HUES64 (cell line): ENCODE measurements around the gene FMN2.
"Not testable (repeated sequence)": the region's sequence is repeated elsewhere in the genome, so short reads cannot be mapped to it uniquely, and the experiment has no call there.

ENCODE experiments used
- H3K27ac ChIP-seq: 2 replicates; pipeline ENCODE4 v1.7.0; 2013; ENCODE audit warnings: low read depth, low read length, inconsistent platforms
- H3K27me3 ChIP-seq: 2 replicates; pipeline ENCODE4 v1.6.1; 2013; ENCODE audit warnings: mild to moderate bottlenecking, low read length; ENCODE audit not compliant: insufficient read depth
- H3K36me3 ChIP-seq: 2 replicates; pipeline ENCODE4 v1.6.1; 2013; ENCODE audit warnings: mild to moderate bottlenecking, low read length; ENCODE audit not compliant: insufficient read depth
- H3K4me1 ChIP-seq: 2 replicates; pipeline ENCODE4 v1.6.1; 2013; ENCODE audit warnings: mild to moderate bottlenecking, low read length, moderate library complexity; ENCODE audit not compliant: insufficient read depth
- H3K4me3 ChIP-seq: 2 replicates; pipeline ENCODE4 v1.5.1; 2013; ENCODE audit warnings: mild to moderate bottlenecking, low read length, moderate library complexity
- H3K9ac ChIP-seq: 2 replicates; pipeline ENCODE4 v1.6.1; 2013; ENCODE audit warnings: mild to moderate bottlenecking, low read depth, low read length
- H3K9me3 ChIP-seq: 2 replicates; pipeline ENCODE4 v1.6.1; 2013; ENCODE audit warnings: low read depth, low read length; ENCODE audit not compliant: insufficient read depth
- WGBS: fragments of 150-250, 120-280 bp; methylation state at CpG from one replicate; pipeline ENCODE4 v1.1.7; 2013; ENCODE audit warnings: missing lambda C conversion rate; 5-methylcytosine and 5-hydroxymethylcytosine counted together

FMN2 gene

GRCh38 chr1:240256836-240257503 lies 165.3 kb downstream of the FMN2 start:
- Histone ChIP-seq H3K9ac (no peak overlapping the region), H3K27ac (no peak overlapping the region), H3K9me3 (no peaks in the 10 kb centered on the region), H3K36me3 (no peaks in the 10 kb centered on the region), H3K4me3 (no peak overlapping the region), H3K4me1 (no peaks in the 10 kb centered on the region), H3K27me3 (no peaks in the 10 kb centered on the region)
- 94% methylated on average over 4 of the region's 4 CpGs for WGBS

DNA sequence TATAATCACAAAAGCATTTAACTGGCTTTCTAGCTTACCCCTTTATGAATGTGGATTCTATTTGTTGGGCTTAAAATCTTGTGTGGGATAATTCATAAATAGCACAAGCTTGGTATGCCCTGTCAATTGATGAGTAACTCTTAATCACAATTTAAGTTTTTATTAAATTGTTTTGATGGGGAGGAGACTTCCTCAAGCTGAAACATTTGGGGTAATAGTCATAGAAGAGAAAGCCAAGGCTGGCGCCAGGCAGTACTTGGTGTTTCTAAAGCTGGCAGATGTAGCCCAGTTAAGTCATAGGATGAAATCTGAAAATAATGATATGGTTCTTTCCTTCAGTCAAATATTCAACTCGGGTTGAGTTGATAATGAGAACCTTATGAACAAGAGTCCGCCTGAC lies 167.2 kb downstream of the FMN2 start:
- Histone ChIP-seq H3K9ac (no peak overlapping the region), H3K27ac (no peak overlapping the region), H3K9me3 (no peaks in the 10 kb centered on the region), H3K4me1 (no peaks in the 10 kb centered on the region), H3K4me3 (no peak overlapping the region), H3K27me3 (no peaks in the 10 kb centered on the region), H3K36me3 (no peaks in the 10 kb centered on the region)
- WGBS = 92% methylated on average over 3 of the region's 3 CpGs

DNA sequence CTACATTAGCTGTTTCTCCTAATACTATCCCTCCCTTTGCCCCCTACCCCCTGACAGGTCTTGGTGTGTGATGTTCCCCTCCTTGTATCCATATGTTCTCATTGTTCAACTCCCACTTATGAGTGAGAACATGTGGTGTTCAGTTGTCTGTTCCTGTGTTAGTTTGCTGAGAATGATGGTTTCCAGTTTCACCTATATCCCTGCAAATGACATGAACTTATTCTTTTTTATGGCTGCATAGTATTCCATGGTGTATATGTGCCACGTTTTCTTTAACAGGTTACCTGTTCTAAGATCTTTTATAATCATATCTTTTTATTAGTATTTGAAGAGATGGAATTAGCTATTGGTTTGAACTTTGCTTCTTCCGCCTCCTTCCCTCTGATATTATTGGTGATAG lies 172.8 kb downstream of the FMN2 start:
- not testable (repeated sequence) for H3K9ac ChIP-seq, H3K4me1 ChIP-seq, H3K9me3 ChIP-seq, H3K36me3 ChIP-seq, H3K4me3 ChIP-seq, H3K27ac ChIP-seq, H3K27me3 ChIP-seq
- 100% methylated on average over 1 of the region's 2 CpGs for WGBS

- H3K9ac ChIP-seq = no peak overlapping the region
- no peak overlapping the region for H3K27ac ChIP-seq
- no CpG with 5 or more reads among the region's 2 CpGs for WGBS
- H3K4me1 ChIP-seq = no peaks in the 10 kb centered on the region
- no peaks in the 10 kb centered on the region for H3K9me3 ChIP-seq
- no peaks in the 10 kb centered on the region for H3K27me3 ChIP-seq
- H3K4me3 ChIP-seq = no peak overlapping the region
- no peaks in the 10 kb centered on the region for H3K36me3 ChIP-seq
Measured at GRCh38 chr1:240271081-240271480, 179.4 kb downstream of the FMN2 start.

DNA sequence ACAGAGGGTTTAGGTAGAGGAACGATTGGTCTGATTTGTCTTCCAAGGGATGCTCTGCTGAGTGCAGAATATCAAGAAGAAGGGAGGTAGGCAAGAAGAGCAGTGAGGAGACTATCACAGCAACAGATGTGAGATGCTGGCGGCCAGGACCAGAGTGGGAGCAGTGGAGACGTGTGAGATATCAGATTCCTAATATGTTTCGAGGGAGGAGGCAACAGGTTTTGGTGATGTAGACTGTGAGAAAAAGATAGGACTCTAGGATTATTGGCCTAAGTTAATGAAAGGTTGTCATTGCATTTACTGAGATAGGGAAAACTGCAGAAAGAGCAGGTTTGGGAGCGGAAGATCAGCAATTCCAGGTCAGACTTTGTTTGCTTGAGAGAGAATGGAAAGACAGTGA lies 182.9 kb downstream of the FMN2 start:
- Histone ChIP-seq H3K27ac (no peak overlapping the region), H3K9me3 (no peaks in the 10 kb centered on the region), H3K4me3 (no peak overlapping the region), H3K27me3 (no peaks in the 10 kb centered on the region), H3K36me3 (no peaks in the 10 kb centered on the region), H3K9ac (no peak overlapping the region), H3K4me1 (no peaks in the 10 kb centered on the region)
- WGBS = 86% methylated on average over 5 of the region's 5 CpGs

GRCh38 chr1:240275219-240275618 lies 183.5 kb downstream of the FMN2 start:
- H3K27ac ChIP-seq, H3K27me3 ChIP-seq, H3K9ac ChIP-seq, H3K4me1 ChIP-seq, H3K4me3 ChIP-seq, H3K9me3 ChIP-seq, H3K36me3 ChIP-seq: not testable (repeated sequence)

- 90% methylated on average over 6 of the region's 6 CpGs for WGBS
- no peaks in the 10 kb centered on the region for H3K4me1 ChIP-seq
- no peaks in the 10 kb centered on the region for H3K27me3 ChIP-seq
- H3K4me3 ChIP-seq = no peak overlapping the region
- H3K36me3 ChIP-seq = no peaks in the 10 kb centered on the region
- no peak overlapping the region for H3K9ac ChIP-seq
- H3K27ac ChIP-seq = no peak overlapping the region
- H3K9me3 ChIP-seq = no peaks in the 10 kb centered on the region
Measured at GRCh38 chr1:240278082-240278481, 186.4 kb downstream of the FMN2 start.

DNA sequence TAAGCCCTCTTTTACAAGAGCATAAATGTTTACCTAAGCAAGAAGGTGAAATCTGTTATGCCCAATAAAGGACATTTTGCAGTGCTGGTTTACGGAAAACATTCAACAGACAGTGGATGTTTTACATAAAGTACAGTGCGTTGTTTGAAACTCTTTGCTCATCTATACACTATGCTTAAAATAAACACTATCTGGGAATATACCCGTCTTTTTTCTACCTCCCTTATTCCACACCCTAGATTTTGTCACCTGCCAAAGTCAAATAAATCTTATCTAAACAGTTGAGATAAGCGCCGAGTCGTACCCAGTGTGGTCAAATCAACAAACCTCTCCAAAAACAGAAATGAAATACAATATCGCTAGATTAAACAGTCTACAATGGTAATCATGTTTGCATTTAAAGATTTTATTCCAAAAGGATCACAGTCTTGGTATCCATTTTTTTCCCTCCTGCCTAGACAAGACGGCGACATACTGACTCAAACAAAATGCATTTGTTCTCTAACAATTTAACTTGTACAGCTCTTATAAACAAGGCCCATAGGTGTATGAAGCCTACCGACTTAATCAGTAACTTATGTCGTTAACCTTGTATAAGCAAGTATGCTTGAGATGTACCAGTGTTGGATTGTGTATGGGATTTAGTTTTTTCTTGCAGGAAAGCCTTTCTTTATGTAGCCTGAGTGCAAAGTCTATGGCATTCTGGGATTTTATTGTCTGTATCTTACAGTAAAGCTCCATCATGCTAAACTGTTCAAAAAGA lies 189.1 kb downstream of the FMN2 start:
- WGBS = 92% methylated on average over 11 of the region's 11 CpGs
- Histone ChIP-seq H3K27me3 (no peaks in the 10 kb centered on the region), H3K4me1 (no peaks in the 10 kb centered on the region), H3K9me3 (no peaks in the 10 kb centered on the region), H3K36me3 (no peaks in the 10 kb centered on the region), H3K9ac (no peak overlapping the region), H3K4me3 (no peak overlapping the region), H3K27ac (no peak overlapping the region)

DNA sequence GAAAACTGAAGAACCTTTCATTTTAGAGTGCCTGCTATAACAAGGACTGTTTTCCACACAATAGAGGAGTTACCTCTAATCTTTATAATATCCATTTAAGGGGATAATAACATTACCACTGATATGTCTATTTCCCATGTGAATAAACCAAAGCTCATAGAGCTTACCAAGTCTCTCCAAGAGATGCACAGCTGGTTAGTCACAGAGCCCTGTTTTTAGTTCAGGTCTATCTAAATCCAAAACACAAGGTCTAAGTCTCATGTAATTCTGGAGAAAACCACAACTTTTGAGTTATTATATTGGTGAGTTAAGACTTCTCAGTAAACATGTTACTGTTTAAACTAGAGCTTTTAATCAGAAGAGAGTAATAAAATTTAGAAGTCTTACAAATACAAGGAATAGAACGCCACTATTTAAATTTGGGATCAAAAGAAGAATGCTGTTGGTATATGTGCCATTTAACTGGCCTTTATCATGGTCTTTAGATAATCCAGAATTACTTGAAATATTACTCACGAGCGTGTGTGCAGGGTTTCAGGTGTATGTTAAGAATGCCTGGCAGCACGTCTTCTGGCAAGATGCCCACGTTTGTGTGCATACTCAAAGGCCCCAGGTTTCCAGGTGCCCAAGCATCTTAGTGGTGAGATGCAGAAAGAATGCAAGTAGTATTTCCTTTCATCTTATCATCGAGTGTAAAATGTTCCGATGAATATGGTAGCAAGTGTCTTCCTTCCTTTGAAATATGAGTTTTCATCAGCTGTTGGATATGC lies 190.6 kb downstream of the FMN2 start:
- 95% methylated on average over 7 of the region's 7 CpGs for WGBS
- Histone ChIP-seq H3K36me3 (no peaks in the 10 kb centered on the region), H3K9ac (no peak overlapping the region), H3K27me3 (no peaks in the 10 kb centered on the region), H3K27ac (no peak overlapping the region), H3K4me1 (no peaks in the 10 kb centered on the region), H3K4me3 (no peak overlapping the region), H3K9me3 (no peaks in the 10 kb centered on the region)

DNA sequence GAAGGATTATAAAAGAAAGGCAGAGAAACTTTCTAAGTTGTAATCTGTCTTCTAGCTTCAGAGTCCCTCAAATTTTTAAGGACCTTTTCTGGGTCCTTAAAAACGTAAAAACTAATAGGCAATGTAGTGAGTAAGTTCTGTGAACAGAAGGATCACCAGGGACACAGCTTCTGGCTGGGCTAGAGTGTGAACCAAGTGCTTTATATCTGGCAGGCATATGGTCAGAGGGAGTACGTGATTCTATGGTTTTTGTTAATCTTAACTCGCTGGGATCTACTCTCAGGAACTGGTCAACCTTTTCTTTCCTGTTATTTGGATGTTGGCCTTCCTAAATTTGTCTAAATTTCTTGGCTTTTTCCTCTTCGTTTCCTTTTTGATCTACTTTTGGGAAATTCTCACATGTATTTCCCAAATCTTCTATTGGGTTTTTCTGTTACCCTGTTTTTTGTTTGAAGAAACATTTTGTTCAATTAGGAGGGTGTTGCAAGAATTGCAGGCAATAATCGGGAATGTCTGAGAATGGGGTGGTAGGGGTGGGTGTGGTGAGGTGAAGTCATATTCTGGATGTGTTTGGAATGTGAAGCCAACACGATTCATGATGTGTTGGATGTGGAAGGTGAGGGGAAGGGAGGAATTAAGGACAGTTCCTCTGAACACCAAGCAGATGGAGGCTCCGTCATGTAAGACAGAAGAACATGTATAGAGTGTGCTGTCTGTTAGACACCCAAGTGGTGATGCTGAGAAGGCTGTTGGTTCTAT lies 193.2 kb downstream of the FMN2 start:
- H3K9me3 ChIP-seq = no peaks in the 10 kb centered on the region
- no peak overlapping the region for H3K27ac ChIP-seq
- no peaks in the 10 kb centered on the region for H3K4me1 ChIP-seq
- H3K36me3 ChIP-seq = no peaks in the 10 kb centered on the region
- H3K27me3 ChIP-seq = no peaks in the 10 kb centered on the region
- no peak overlapping the region for H3K9ac ChIP-seq
- WGBS = 90% methylated on average over 7 of the region's 7 CpGs
- H3K4me3 ChIP-seq = no peak overlapping the region

DNA sequence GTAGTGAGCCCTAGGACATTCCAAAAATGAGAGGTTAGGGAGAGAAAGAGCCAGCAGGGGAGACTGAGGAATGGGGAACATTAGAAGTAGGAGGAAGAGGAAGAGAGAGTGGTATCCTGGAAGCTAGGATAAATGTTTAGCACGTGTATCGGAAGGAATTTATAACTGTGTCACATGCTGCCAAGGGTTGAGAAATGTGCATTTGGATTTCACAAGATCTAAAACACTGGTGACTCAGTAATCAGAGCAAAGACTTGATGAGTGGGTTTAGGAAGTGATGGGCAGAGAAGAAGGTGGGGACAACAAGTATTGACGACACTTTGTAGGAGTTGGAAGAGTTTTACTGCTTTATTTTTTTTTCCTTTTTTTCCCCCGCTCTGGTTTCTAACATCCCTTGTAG lies 193.9 kb downstream of the FMN2 start:
- Histone ChIP-seq H3K4me3 (no peak overlapping the region), H3K4me1 (no peaks in the 10 kb centered on the region), H3K9me3 (no peaks in the 10 kb centered on the region), H3K36me3 (no peaks in the 10 kb centered on the region), H3K27me3 (no peaks in the 10 kb centered on the region), H3K27ac (no peak overlapping the region), H3K9ac (no peak overlapping the region)
- 90% methylated on average over 3 of the region's 4 CpGs for WGBS
